Measurements from ENCODE around the gene SOWAHB. TPM values are rescaled to one million over a fixed set of nuclear protein-coding genes. Genes with fewer than 3 reads are reported as not detected.
A peak's percentile ranks its signal among the peaks of the same experiment; 100 is the strongest.

Gene SOWAHB
- polyA plus RNA-seq, 2 of the 4 experiments (the other 2 are of a cell fraction), result 0.04 to 0.10 TPM

- TF ChIP-seq CHD2 (IDR thresholded peaks at IDR 0.05; ENCODE audit: low read length, partially characterized antibody) (no peak), RAD21 (conservative IDR thresholded peaks at IDR 0.05 in 1 of 2, IDR thresholded peaks at IDR 0.05 in 1 of 2) (peak in 1 of 2 experiments; percentile 49; a peak in 3 of 5 replicates), EHF (CRISPR knock-in tag; IDR thresholded peaks at IDR 0.05) (no peak), HOXB5 (CRISPR knock-in tag; IDR thresholded peaks at IDR 0.05) (no peak), KDM5A (IDR thresholded peaks at IDR 0.05) (no peak), NR3C1 (IDR thresholded peaks at IDR 0.05) (no peak), GATA3 (IDR thresholded peaks at IDR 0.05; ENCODE audit: borderline replicate concordance) (peak; percentile 91), RFX5 (IDR thresholded peaks at IDR 0.05) (no peak), EHMT2 (IDR thresholded peaks at IDR 0.05; ENCODE audit: low read depth) (no peak), KDM1A (IDR thresholded peaks at IDR 0.05; ENCODE audit: low read depth) (no peak), USF2 (IDR thresholded peaks at IDR 0.05) (no peak), JUN (IDR thresholded peaks at IDR 0.05) (peak; percentile 86 to 94; a peak in 4 of 5 replicates), FOSB (CRISPR knock-in tag; IDR thresholded peaks at IDR 0.05) (no peak), MAZ (IDR thresholded peaks at IDR 0.05; ENCODE audit: borderline replicate concordance, low read depth, low read length) (no peak), CEBPB (IDR thresholded peaks at IDR 0.05) (peak; percentile 86; a peak in 3 of 4 replicates), ZNF302 (CRISPR knock-in tag; IDR thresholded peaks at IDR 0.05) (no peak), RARB (CRISPR knock-in tag; IDR thresholded peaks at IDR 0.05) (no peak), CHD4 (IDR thresholded peaks at IDR 0.05; ENCODE audit: borderline replicate concordance) (no peak), HOXA7 (CRISPR knock-in tag; IDR thresholded peaks at IDR 0.05) (no peak), JUNB (IDR thresholded peaks at IDR 0.05) (peak; percentile 93), SMC3 (IDR thresholded peaks at IDR 0.05) (peak; percentile 43; the same call in 2 of the 3 replicates), ESRRA (IDR thresholded peaks at IDR 0.05; ENCODE audit: borderline replicate concordance, low read length) (no peak), MAFK (IDR thresholded peaks at IDR 0.05; ENCODE audit: partially characterized antibody) (no peak), CBX2 (IDR thresholded peaks at IDR 0.05; ENCODE audit: borderline replicate concordance, low read depth) (no peak), SREBF2 (IDR thresholded peaks at IDR 0.05) (no peak), POLR2AphosphoS2 (conservative IDR thresholded peaks at IDR 0.05; ENCODE audit: low read length) (no peak)
- TF ChIP-seq, protein P1, sequence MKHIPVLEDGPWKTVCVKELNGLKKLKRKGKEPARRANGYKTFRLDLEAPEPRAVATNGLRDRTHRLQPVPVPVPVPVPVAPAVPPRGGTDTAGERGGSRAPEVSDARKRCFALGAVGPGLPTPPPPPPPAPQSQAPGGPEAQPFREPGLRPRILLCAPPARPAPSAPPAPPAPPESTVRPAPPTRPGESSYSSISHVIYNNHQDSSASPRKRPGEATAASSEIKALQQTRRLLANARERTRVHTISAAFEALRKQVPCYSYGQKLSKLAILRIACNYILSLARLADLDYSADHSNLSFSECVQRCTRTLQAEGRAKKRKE (CRISPR knock-in tag; IDR thresholded peaks at IDR 0.05; ENCODE audit: low read depth), result no peak
Observed at GRCh38 chr4:76850010-76850441, 47.9 kb downstream of the SOWAHB start (continued).

Other genes starting within 250 kb of the SOWAHB start
- gene SEPTIN11, start 51.6 kb upstream of the SOWAHB start, polyA plus RNA-seq (2011; rRNA removed), result 69.5 and 72.6 TPM in 2 replicates
- gene SEPTIN11, start 51.6 kb upstream of the SOWAHB start, polyA plus RNA-seq (2017; fragmentation: RNase III; extraction: RNeasy Plus Mini Kit Qiagen cat#74134 plus additional on column Dnase treatment), result 40.2 to 42.3 TPM (median 40.4 TPM) in 3 replicates
- gene CCNI, start 177.8 kb upstream of the SOWAHB start, polyA plus RNA-seq (2011; rRNA removed), result 116 and 117 TPM in 2 replicates
- gene CCNI, start 177.8 kb upstream of the SOWAHB start, polyA plus RNA-seq (2017; fragmentation: RNase III; extraction: RNeasy Plus Mini Kit Qiagen cat#74134 plus additional on column Dnase treatment), result 68.8 to 79.0 TPM (median 73.8 TPM) in 3 replicates